ENCODE measurements around the gene SLC9A8.

DNA sequence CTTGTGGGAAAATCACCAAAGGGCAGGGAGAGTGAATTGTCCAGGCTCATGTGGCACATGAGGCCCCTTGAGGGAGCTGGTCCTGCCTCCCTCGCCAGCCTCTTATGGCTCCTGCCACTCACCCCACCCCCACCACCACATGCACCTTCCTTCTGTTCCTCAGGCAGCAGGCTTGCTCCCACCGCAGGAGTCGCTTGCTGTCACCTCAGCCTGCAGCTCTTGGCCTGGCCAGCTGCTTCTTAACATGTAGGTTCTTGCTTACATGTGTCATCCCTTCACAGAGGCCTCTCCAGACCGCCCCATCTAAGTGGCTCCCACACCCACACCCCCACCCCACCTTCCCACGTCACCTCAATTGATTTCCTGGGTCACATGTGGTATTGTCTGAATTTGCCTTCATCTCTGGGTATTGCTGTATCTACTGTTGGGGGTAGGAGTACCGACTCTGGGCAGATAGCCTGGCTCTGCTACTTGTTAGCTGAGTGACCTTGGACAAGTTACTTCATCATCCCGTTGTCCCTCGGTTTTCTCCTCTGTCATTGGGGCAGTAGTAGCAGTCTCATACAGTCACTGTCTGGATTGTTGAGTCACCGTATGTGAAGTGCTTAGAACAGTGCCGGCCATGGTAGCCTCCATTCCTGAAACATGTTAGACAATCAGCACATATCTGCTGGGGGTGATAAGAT, 41.7 kb downstream of the SLC9A8 start:
- no peak for TF ChIP-seq RAD21 (IDR thresholded peaks at IDR 0.05; ENCODE audit: low read depth)
- TF ChIP-seq, protein P1, sequence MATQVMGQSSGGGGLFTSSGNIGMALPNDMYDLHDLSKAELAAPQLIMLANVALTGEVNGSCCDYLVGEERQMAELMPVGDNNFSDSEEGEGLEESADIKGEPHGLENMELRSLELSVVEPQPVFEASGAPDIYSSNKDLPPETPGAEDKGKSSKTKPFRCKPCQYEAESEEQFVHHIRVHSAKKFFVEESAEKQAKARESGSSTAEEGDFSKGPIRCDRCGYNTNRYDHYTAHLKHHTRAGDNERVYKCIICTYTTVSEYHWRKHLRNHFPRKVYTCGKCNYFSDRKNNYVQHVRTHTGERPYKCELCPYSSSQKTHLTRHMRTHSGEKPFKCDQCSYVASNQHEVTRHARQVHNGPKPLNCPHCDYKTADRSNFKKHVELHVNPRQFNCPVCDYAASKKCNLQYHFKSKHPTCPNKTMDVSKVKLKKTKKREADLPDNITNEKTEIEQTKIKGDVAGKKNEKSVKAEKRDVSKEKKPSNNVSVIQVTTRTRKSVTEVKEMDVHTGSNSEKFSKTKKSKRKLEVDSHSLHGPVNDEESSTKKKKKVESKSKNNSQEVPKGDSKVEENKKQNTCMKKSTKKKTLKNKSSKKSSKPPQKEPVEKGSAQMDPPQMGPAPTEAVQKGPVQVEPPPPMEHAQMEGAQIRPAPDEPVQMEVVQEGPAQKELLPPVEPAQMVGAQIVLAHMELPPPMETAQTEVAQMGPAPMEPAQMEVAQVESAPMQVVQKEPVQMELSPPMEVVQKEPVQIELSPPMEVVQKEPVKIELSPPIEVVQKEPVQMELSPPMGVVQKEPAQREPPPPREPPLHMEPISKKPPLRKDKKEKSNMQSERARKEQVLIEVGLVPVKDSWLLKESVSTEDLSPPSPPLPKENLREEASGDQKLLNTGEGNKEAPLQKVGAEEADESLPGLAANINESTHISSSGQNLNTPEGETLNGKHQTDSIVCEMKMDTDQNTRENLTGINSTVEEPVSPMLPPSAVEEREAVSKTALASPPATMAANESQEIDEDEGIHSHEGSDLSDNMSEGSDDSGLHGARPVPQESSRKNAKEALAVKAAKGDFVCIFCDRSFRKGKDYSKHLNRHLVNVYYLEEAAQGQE (IDR thresholded peaks at IDR 0.05; ENCODE audit: low read depth): no peak
- no peak for TF ChIP-seq CREB1 (IDR thresholded peaks at IDR 0.05; ENCODE audit: low read depth)
- TF ChIP-seq TAF1 (IDR thresholded peaks at IDR 0.05; ENCODE audit: low read depth): no peak
- no peak for TF ChIP-seq YY1 (IDR thresholded peaks at IDR 0.05; ENCODE audit: low read depth)
- no peak for TF ChIP-seq EP300 (IDR thresholded peaks at IDR 0.05; ENCODE audit: borderline replicate concordance)
- no peak for TF ChIP-seq TCF12 (IDR thresholded peaks at IDR 0.05; ENCODE audit: low read depth)
- TF ChIP-seq, protein P2, sequence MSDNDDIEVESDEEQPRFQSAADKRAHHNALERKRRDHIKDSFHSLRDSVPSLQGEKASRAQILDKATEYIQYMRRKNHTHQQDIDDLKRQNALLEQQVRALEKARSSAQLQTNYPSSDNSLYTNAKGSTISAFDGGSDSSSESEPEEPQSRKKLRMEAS (IDR thresholded peaks at IDR 0.05): no peak
- TF ChIP-seq CEBPB (IDR thresholded peaks at IDR 0.05): no peak
- TF ChIP-seq, protein P3, sequence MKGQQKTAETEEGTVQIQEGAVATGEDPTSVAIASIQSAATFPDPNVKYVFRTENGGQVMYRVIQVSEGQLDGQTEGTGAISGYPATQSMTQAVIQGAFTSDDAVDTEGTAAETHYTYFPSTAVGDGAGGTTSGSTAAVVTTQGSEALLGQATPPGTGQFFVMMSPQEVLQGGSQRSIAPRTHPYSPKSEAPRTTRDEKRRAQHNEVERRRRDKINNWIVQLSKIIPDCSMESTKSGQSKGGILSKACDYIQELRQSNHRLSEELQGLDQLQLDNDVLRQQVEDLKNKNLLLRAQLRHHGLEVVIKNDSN (IDR thresholded peaks at IDR 0.05): no peak
- TF ChIP-seq EGR1 (IDR thresholded peaks at IDR 0.05): no peak
- TF ChIP-seq TEAD4 (IDR thresholded peaks at IDR 0.05): no peak

All from Ishikawa (cell line).